AG04450 (cell line): ENCODE results near the gene STIL. TPM values are rescaled to one million over a fixed set of nuclear protein-coding genes. Genes with fewer than 3 reads are reported as not detected.
A peak's percentile ranks its signal among the peaks of the same experiment; 100 is the strongest.
"Not testable (repeated sequence)": the region's sequence is repeated elsewhere in the genome, so short reads cannot be mapped to it uniquely, and the experiment has no call there.

Source experiments
- CTCF ChIA-PET: fragments of 300-600, 350-600 bp; formaldehyde crosslinking; extraction: SDS; loops from one replicate; lab custom pipeline; 2022; ENCODE audit warnings: antibody characterized with exemption, inconsistent platforms; lab: Charles Lee
- POLR2A ChIA-PET: fragments of 350-600 bp; formaldehyde crosslinking; extraction: SDS; loops from one replicate; lab custom pipeline; 2021; ENCODE audit warnings: antibody characterized with exemption, inconsistent platforms; lab: Yijun Ruan, JAX
- DNase-seq: peaks from one replicate; pipeline ENCODE4 v3.0.0-alpha.2; 2011; ENCODE audit warnings: low read depth, low spot score
- H3K27ac ChIP-seq: one replicate; pipeline ENCODE4 v1.5.1; 2012; ENCODE audit warnings: low read depth, low read length, control low read depth
- H3K27me3 ChIP-seq: one replicate; pipeline ENCODE4 v1.6.0; 2012; ENCODE audit warnings: low read length; ENCODE audit not compliant: control insufficient read depth, insufficient read depth
- H3K4me3 ChIP-seq: 2 replicates; pipeline ENCODE4 v1.5.1; 2011; ENCODE audit warnings: mild to moderate bottlenecking, low read depth, low read length, control low read depth
- H3K9me3 ChIP-seq: 2 replicates; pipeline ENCODE4 v1.5.1; 2012; ENCODE audit warnings: low read length; ENCODE audit not compliant: control insufficient read depth, insufficient read depth
- polyA plus RNA-seq: library from polyadenylated mRNA; depleted of rRNA; stranded (reverse); fragments of >200 nt; gene quantifications from 2 replicates; pipeline ENCODE4 v1.2.3, GENCODE V29; 2011
- TF ChIP-seq, protein P1 (sequence below): IDR thresholded peaks from 2 replicates; pipeline ENCODE4 v1.5.1; 2011; ENCODE audit warnings: low read depth, low read length, control low read depth, inconsistent platforms

The STIL gene
- polyA plus RNA-seq, 1 experiment: 6.4 TPM

GRCh38 chr1:47324682-47325081 is 10.7 kb upstream of the STIL start:
- H3K4me3 ChIP-seq: no peak overlapping the region
- H3K27me3 ChIP-seq: no peaks in the 10 kb centered on the region
- H3K27ac ChIP-seq: no peak overlapping the region
- H3K9me3 ChIP-seq: no peaks in the 10 kb centered on the region
- POLR2A ChIA-PET: interaction anchor here (2.5 kb wide), 1 partner anchor 9 kb away, joined by 7 read pairs; the partner anchor contains the start of gene CMPK1
- DNase-seq: no peak
- TF ChIP-seq, protein P1, sequence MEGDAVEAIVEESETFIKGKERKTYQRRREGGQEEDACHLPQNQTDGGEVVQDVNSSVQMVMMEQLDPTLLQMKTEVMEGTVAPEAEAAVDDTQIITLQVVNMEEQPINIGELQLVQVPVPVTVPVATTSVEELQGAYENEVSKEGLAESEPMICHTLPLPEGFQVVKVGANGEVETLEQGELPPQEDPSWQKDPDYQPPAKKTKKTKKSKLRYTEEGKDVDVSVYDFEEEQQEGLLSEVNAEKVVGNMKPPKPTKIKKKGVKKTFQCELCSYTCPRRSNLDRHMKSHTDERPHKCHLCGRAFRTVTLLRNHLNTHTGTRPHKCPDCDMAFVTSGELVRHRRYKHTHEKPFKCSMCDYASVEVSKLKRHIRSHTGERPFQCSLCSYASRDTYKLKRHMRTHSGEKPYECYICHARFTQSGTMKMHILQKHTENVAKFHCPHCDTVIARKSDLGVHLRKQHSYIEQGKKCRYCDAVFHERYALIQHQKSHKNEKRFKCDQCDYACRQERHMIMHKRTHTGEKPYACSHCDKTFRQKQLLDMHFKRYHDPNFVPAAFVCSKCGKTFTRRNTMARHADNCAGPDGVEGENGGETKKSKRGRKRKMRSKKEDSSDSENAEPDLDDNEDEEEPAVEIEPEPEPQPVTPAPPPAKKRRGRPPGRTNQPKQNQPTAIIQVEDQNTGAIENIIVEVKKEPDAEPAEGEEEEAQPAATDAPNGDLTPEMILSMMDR: no peak
- CTCF ChIA-PET: interaction anchor here (0.9 to 1.0 kb wide), 2 partner anchors 108 to 112 kb away, joined by 3 read pairs; no protein-coding TSS in a partner anchor

DNA sequence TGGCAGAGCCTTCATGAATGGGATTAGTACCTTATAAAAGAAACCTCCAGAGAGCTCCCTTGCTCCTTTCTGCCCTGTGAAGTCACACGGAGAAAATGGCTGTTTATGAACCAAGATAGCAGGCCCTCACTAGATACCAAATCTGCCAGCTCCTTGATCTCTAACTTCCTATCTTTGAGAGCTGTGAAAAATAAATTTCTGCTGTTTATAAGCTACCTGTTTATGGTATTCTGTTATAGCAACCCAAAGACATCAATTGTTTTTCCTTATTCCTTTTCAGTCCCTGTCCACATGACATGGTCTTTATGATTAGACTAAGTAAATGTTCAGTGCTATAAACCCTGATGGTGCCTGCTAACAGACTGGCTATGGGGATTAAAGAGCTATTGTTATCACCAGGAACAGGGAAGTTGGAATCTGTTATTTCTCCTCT is 9.7 kb upstream of the STIL start:
- H3K4me3 ChIP-seq: no peak overlapping the region
- no peak overlapping the region for H3K27ac ChIP-seq
- no peaks in the 10 kb centered on the region for H3K9me3 ChIP-seq
- DNase-seq: no peak
- POLR2A ChIA-PET: interaction anchor here (2.5 kb wide), 1 partner anchor 10 kb away, joined by 7 read pairs; the partner anchor contains the start of gene CMPK1
- TF ChIP-seq, protein P1: no peak
- CTCF ChIA-PET: interaction anchor here (0.5 to 1.4 kb wide), 5 partner anchors 10 to 144 kb away, joined by 3 to 8 read pairs (median 5); partner anchors contain the start of genes FOXD2 and STIL
- H3K27me3 ChIP-seq: no peaks in the 10 kb centered on the region

DNA sequence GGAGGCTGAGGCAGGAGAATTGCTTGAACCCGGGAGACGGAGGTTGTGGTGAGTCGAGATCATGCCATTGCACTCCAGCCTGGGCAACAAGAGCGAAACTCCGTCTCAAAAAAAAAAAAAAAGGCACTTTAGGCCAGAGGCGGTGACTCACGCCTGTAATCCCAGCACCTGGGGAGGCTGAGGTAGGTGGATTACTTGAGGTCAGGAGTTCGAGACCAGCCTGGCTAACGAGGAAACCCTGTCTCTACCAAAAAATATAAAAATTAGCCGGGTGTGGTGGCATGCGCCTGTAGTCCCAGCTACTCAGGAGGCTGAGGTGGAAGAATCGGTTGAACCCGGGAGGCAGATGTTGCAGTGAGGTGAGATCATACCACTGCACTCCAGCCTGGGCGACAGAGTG is 6.0 kb upstream of the STIL start:
- H3K4me3 ChIP-seq, H3K9me3 ChIP-seq, DNase-seq, H3K27ac ChIP-seq, H3K27me3 ChIP-seq, POLR2A ChIA-PET, CTCF ChIA-PET: not testable (repeated sequence)

DNA sequence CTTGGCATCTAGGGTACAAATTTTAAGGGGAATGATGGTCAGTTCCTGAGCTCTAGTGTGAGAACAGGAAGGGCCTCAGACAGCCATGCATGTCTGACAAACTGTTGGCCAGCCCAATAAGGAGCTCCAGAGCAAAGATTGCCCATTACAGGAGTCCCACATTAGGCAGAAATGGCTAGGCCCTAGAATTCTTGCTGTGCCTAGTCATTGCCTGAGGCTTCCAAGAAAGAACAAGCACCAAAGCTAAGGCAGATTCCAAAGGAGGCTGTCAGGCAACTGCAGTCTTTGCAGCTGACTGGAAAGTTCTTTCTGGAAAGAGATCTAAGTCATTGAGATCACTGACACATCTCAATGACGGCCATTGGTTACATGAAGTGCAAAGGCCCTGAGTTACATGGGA is 3.9 kb upstream of the STIL start:
- H3K4me3 ChIP-seq: no peak overlapping the region
- DNase-seq: peak; percentile 72
- H3K27ac ChIP-seq: peak overlapping the region; percentile 78
- POLR2A ChIA-PET: no interaction called here
- CTCF ChIA-PET: interaction anchor here (0.6 to 1.7 kb wide), 8 partner anchors 8 to 1179 kb away, joined by 3 to 6 read pairs (median 3); partner anchors contain the start of gene FOXD2
- TF ChIP-seq, protein P1: no peak
- no peaks in the 10 kb centered on the region for H3K9me3 ChIP-seq
- no peaks in the 10 kb centered on the region for H3K27me3 ChIP-seq

- Histone ChIP-seq H3K27me3 (no peaks in the 10 kb centered on the region), H3K27ac (no peak overlapping the region), H3K4me3 (no peak overlapping the region), H3K9me3 (no peaks in the 10 kb centered on the region)
- POLR2A ChIA-PET: no interaction called here
- TF ChIP-seq, protein P1: no peak
- no peak for DNase-seq
- CTCF ChIA-PET: interaction anchor here (0.9 to 1.4 kb wide), 2 partner anchors 9 to 126 kb away, joined by 3 read pairs; no protein-coding TSS in a partner anchor
Observed at GRCh38 chr1:47309427-47309826, 4.5 kb downstream of the STIL start.
